Central memory CD8-positive, alpha-beta T cell (primary cell): ENCODE results near the gene CDC42SE2.
A peak's percentile ranks its signal among the peaks of the same experiment; 100 is the strongest.
"Not testable (repeated sequence)": the region's sequence is repeated elsewhere in the genome, so short reads cannot be mapped to it uniquely, and the experiment has no call there.

Experiments
- ATAC-seq: fragments of 150-1000 bp; cut with Tn5 transposase; replicated peaks from 2 replicates; pipeline ENCODE4 v1.10.0; 2022; ENCODE audit warnings: mild to moderate bottlenecking, moderate FRiP score, moderate number of reproducible peaks; ENCODE audit not compliant: poor library complexity, severe bottlenecking; ENCODE audit errors: extremely low read depth
- DNase-seq, 2 donors: peaks; one replicate each; pipeline ENCODE4 v3.0.0; 2021; ENCODE audit warnings: low spot score in 2 of 2
- H3K27ac Mint-ChIP-seq: one replicate; pipeline ENCODE4 v1.8.0; 2022; ENCODE audit warnings: low read depth, mild to moderate bottlenecking, moderate library complexity, mixed read lengths
- H3K27me3 Mint-ChIP-seq: one replicate; pipeline ENCODE4 v1.8.0; 2022; ENCODE audit warnings: mixed read lengths
- H3K36me3 Mint-ChIP-seq: one replicate; pipeline ENCODE4 v1.8.0; 2022; ENCODE audit warnings: mild to moderate bottlenecking, moderate library complexity, mixed read lengths; ENCODE audit not compliant: insufficient read depth
- H3K4me1 Mint-ChIP-seq: one replicate; pipeline ENCODE4 v1.8.0; 2022; ENCODE audit warnings: mixed read lengths
- H3K4me3 Mint-ChIP-seq: one replicate; pipeline ENCODE4 v1.8.0; 2022; ENCODE audit warnings: mild to moderate bottlenecking, moderate library complexity, mixed read lengths
- H3K9me3 Mint-ChIP-seq: one replicate; pipeline ENCODE4 v1.8.0; 2022; ENCODE audit warnings: mixed read lengths

The CDC42SE2 gene

DNA sequence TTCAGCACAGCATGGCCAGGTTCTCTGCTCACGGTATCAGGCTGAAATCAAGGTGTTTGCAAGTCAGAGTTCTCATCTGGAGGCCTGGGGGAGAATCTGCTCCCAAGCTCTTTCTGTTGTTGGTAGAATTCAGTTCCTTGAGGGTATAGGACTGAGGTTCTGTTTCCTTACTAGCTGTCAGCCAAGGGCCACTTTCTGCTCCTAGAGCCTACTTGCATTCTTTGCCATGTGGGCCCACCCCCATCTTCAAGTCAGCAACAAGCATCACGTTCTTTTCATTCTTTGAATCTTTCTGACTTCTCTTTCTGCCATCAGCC lies 7.4 kb upstream of the CDC42SE2 start:
- Mint-ChIP-seq H3K27ac (peak overlapping the region; percentile 93), H3K4me3 (peak overlapping the region; percentile 87), H3K36me3 (peaks cover 38% of the 10 kb centered on the region), H3K9me3 (no peaks in the 10 kb centered on the region), H3K27me3 (no peaks in the 10 kb centered on the region), H3K4me1 (peaks cover 62% of the 10 kb centered on the region)
- no peak for DNase-seq
- ATAC-seq = no peak

DNA sequence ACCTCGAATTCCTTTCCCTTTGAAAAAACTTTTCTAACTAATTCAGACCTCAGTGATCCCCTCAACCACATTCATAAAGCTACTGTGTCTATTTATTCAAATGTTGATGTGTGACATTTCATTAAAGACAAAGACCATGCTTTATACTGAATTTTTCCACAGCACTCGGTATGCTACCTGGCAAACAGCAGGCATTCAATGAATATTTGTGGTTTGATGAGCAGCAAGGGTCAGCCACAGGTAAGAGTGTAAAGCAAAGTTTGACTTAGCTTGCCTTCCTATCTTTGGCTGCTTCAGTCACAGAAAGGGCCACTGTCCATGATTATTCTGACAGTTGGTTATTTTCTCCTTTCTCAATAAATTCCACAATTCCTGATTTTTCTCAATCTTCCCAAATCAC lies 5.1 kb upstream of the CDC42SE2 start:
- no peaks in the 10 kb centered on the region for H3K27me3 Mint-ChIP-seq
- H3K9me3 Mint-ChIP-seq = no peaks in the 10 kb centered on the region
- H3K4me1 Mint-ChIP-seq = peaks cover 63% of the 10 kb centered on the region
- peaks cover 33% of the 10 kb centered on the region for H3K36me3 Mint-ChIP-seq
- H3K27ac Mint-ChIP-seq = peak overlapping the region; percentile 93
- peak overlapping the region; percentile 87 for H3K4me3 Mint-ChIP-seq
- ATAC-seq (no peak), DNase-seq (no peak)

DNA sequence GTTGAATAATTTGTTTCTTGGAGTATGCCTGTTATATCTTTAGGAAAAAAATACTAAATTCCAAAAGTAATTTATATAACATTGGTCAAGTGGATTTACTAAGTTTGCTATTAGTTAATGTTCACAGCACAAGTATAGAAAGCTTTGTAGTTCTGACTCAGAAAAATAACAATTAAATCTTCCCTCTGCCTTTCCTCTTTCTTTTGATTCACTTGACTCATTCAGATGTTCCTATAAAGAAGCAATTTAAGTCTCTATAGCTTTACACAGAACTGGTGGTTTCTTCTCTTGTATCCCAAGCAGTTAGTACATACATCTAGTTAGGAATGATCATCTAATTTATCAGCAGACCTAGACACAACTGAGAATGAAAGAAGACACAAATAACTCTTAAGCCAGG lies 4.5 kb upstream of the CDC42SE2 start:
- peaks cover 57% of the 10 kb centered on the region for H3K4me1 Mint-ChIP-seq
- ATAC-seq (no peak), DNase-seq (no peak)
- no peaks in the 10 kb centered on the region for H3K9me3 Mint-ChIP-seq
- peak overlapping the region; percentile 87 for H3K4me3 Mint-ChIP-seq
- H3K27ac Mint-ChIP-seq = peak overlapping the region; percentile 93
- no peaks in the 10 kb centered on the region for H3K27me3 Mint-ChIP-seq
- H3K36me3 Mint-ChIP-seq = peaks cover 27% of the 10 kb centered on the region

DNA sequence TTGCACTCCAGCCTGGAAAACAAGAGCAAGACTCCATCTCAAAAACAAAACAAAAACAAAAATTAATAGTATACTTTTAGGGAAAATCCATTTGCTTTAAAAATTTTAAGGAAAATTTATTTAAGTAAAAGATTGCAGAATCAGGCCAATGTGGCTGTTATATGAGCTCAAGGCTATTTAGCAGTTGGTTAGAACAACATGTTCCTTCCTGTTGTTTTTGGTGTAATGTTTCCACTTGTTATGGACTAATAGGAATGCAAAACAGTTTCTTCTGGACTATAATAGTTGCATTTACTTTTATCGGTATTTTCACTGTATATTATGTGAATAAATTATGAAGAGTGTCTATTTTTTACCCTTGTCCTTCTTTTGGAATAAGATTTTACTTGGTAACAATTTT lies 3.0 kb upstream of the CDC42SE2 start:
- DNase-seq = no peak

DNA sequence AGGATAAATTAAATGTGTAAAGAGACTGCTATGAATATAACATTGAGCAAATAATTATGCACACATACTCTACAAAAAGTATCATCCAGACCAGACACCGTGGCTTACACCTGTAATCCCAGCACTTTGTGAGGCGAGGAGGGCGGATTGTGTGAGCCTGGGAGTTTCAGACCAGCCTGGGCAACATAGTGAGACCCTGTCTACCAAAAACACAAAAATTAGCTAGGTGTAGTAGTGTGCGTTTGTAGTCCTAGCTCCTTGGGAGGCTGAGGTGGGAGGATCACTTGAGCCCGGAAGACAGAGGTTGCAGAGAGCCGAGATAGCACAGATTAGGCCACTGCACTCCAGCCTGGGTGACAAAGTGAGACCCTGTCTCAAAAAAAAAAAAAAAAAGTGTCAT lies 2.4 kb upstream of the CDC42SE2 start:
- Mint-ChIP-seq H3K27me3 (no peaks in the 10 kb centered on the region), H3K4me3 (peak overlapping the region; percentile 36), H3K27ac (peak overlapping the region; percentile 69), H3K36me3 (peaks cover 29% of the 10 kb centered on the region), H3K9me3 (no peaks in the 10 kb centered on the region), H3K4me1 (peaks cover 47% of the 10 kb centered on the region)
- no peak for ATAC-seq
- no peak for DNase-seq

More for the DNA sequence above, 3.0 kb upstream of the CDC42SE2 start:
- H3K27me3 Mint-ChIP-seq = no peaks in the 10 kb centered on the region
- no peak overlapping the region for H3K4me3 Mint-ChIP-seq
- peaks cover 52% of the 10 kb centered on the region for H3K4me1 Mint-ChIP-seq
- H3K27ac Mint-ChIP-seq = peak overlapping the region; percentile 44
- no peak for ATAC-seq
- H3K9me3 Mint-ChIP-seq = no peaks in the 10 kb centered on the region
- H3K36me3 Mint-ChIP-seq = peaks cover 30% of the 10 kb centered on the region

DNA sequence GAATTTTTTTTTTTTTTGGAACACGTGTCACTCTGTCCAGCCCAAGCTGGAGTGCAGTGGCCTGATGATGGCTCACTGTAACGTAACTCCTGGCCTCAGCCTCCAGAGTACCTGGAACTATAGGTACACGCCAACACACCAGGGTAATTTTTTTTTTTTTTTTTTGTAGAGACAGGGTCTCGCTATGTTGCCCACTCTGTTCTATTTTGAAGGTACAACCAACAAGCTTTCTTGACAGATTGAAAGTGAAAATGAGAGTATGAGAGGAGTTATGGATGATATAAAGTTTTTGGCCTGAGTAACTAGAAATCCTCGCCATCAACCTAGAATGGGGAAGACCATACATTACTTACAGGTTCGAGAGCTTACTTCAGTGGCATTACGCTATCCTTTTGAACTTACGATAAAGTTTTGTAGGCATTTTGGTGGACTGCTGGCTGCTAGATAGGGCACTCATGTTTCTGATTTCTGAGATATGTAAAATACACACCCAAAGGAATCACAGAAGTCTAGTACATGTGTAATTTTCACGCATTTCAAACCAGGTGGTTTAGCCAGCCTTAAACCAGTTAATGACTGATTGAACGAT lies 806 bp upstream of the CDC42SE2 start:
- H3K9me3 Mint-ChIP-seq = no peaks in the 10 kb centered on the region
- H3K4me3 Mint-ChIP-seq = peak overlapping the region; percentile 83
- no peak for DNase-seq
- peak; percentile 3 for ATAC-seq
- peaks cover 22% of the 10 kb centered on the region for H3K36me3 Mint-ChIP-seq
- no peaks in the 10 kb centered on the region for H3K27me3 Mint-ChIP-seq
- H3K27ac Mint-ChIP-seq = peak overlapping the region; percentile 91
- H3K4me1 Mint-ChIP-seq = peaks cover 49% of the 10 kb centered on the region

DNA sequence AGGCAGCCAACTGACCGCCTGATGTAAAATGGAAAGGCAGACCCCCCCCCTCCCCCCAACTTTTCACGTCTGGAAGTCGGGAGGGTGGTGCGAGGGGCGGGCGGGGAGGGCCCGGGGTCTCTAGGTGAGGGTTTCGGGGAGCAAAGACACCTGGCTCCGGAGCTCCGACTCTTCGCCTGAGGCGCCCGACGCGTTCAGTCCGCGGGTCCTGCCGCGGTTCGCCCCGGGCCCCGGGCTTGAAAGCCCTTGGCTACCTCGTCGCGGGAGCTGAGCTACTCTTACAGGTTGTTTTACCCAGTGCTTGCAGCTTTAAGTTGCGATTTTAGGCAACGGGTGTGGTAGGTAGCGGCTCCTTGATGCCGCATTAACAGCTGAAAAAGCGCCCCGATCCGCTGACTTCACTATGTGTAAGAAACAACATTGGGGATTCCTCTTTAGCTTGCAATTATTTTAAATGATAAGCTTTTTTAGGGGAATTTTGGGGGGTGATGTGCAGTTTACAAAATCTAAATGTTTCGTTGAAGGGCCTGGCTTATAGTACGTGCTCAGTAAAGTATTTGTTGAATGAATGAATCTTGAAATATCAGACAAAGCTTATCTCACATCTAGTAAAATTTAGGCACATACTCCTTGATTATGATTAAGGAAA lies 722 bp downstream of the CDC42SE2 start:
- Mint-ChIP-seq H3K36me3 (peaks cover 28% of the 10 kb centered on the region), H3K27ac (peak overlapping the region; percentile 95), H3K9me3 (no peaks in the 10 kb centered on the region), H3K4me3 (peak overlapping the region; percentile 83), H3K27me3 (no peaks in the 10 kb centered on the region), H3K4me1 (peaks cover 34% of the 10 kb centered on the region)
- DNase-seq (no peak), ATAC-seq (peak; percentile 13)

DNA sequence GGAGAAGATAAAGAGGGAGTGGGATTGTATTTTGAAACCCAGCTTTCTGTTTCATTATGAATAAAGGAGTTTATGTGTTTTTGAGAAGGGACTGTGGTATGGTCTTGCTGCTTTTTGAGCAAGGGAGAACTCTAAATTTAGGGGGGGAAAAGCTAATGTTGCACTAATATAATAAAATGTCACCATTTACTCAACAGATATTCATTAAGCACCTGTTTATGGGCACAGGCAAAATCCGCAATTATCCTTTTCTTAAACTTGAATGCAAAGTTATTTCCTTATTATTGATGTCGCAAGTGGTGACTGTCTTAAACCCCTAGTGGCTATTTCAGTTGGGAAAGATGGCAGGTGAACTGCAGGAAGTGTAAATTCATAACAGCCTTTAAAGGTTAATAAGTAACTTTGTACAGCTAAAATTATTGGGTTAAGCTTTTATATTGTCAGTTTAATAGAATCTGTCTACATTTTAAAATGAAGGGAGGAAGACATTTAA lies 1.5 kb downstream of the CDC42SE2 start:
- Mint-ChIP-seq H3K9me3 (no peaks in the 10 kb centered on the region), H3K4me3 (peak overlapping the region; percentile 83), H3K27ac (peak overlapping the region; percentile 95), H3K27me3 (no peaks in the 10 kb centered on the region), H3K36me3 (peaks cover 29% of the 10 kb centered on the region), H3K4me1 (peaks cover 30% of the 10 kb centered on the region)
- no peak for DNase-seq
- ATAC-seq = no peak

DNA sequence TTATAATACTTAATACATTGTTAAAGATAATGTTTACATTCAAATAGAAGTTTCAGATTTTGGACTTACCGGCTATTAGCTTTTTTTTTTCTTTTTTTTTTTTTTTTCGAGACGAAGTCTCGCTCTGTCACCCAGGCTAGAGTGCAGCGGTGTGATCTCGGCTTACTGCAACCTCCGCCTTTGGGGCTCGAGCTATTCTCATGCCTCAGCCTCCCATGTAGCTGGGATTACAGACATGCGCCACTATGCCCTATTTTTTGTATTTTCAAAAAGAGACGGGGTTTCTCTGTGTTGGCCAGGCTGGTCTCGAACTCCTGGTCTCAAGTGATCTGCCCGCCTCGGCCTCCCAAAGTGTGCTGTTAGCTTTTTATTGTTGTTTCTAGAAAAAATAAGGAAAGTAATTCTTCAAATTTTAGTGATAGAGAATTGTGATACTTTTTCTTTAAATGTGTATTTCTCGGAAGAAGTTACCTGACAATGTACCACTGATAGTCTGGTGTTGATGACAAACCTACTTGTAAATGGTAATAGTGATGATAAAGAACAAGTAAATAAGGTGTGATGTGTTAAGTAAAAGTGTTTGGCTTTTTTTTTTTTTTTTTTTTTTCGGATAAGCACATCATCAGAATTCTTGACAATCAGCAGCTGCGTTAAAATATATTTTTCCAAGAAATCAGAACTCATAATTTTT lies 2.7 kb downstream of the CDC42SE2 start:
- peaks cover 32% of the 10 kb centered on the region for H3K36me3 Mint-ChIP-seq
- H3K4me3 Mint-ChIP-seq = peak overlapping the region; percentile 83
- H3K27me3 Mint-ChIP-seq = no peaks in the 10 kb centered on the region
- no peak for ATAC-seq
- H3K4me1 Mint-ChIP-seq = peaks cover 42% of the 10 kb centered on the region
- no peak for DNase-seq
- H3K9me3 Mint-ChIP-seq = no peaks in the 10 kb centered on the region
- peak overlapping the region; percentile 95 for H3K27ac Mint-ChIP-seq

DNA sequence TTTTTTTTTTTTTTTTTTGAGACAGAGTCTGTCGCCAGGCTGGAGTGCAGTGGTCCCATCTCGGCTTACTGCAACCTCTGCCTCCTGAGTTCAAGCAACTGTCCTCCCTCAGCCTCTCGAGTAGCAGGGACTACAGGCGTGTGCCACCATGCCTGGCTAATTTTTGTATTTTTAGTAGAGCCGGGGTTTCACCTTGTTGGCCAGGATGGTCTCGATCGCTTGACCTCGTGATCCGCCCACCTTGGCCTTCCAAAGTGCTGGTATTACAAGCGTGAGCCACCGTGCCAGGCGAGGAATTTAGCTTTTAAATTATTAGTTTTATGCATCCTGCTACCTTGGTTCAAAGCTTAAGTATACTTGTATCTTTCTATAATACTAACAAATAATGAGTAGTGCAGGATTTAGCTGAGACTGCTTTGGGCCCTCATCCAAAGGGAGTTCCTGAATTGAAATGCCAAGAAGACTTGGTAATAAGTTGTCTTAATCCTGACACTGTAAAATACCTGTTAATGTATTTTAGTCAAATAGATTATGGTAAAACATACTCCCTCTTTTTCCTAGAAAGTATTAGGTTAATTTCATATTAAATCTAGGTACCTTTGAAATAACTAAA lies 5.0 kb downstream of the CDC42SE2 start:
- H3K27me3 Mint-ChIP-seq = no peaks in the 10 kb centered on the region
- peaks cover 45% of the 10 kb centered on the region for H3K4me1 Mint-ChIP-seq
- H3K9me3 Mint-ChIP-seq = no peaks in the 10 kb centered on the region
- peaks cover 42% of the 10 kb centered on the region for H3K36me3 Mint-ChIP-seq
- no peak for DNase-seq
- peak overlapping the region; percentile 83 for H3K4me3 Mint-ChIP-seq
- ATAC-seq = no peak
- peak overlapping the region; percentile 96 for H3K27ac Mint-ChIP-seq

DNA sequence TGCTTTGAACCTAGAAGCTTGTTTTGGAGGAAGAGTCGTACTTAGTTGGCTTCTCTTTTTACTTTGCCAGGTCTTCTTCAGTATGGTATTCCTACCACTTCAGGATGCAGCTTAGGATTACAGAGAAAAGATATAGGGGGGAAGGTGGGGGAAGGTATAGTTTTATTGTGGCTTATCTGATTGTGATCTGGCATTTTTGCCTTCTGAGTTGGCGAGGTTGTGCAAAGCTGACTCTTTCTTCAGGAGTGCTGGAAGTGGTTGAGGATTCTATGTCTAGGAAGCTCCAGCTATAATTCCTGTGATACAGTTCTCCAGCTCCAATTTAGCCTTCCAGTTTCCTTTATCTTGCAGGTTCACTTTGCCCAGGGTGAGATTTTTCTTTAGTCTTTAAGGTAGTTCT lies 7.0 kb downstream of the CDC42SE2 start:
- Mint-ChIP-seq H3K4me1 (peaks cover 64% of the 10 kb centered on the region), H3K27me3 (no peaks in the 10 kb centered on the region), H3K36me3 (peaks cover 44% of the 10 kb centered on the region), H3K27ac (peak overlapping the region; percentile 96), H3K4me3 (peak overlapping the region; percentile 83), H3K9me3 (no peaks in the 10 kb centered on the region)
- DNase-seq = no peak
- no peak for ATAC-seq

DNA sequence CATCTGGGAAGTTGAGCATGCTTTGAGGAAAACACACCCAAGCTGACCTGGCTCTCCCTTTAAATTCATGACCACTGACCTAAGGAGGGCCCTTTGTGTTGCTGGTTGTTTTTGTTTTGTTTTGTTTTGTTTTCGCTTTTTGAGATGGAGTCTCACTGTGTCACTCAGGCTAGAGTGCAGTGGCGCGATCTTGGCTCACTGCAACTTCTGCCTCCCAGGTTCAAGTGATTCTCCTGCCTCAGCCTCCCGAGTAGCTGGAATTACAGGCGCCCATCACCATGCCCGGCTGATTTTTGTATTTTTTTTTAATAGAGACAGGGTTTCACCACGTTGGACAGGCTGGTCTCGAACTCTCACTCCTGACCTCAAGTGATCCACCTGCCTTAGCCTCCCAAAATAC lies 8.0 kb downstream of the CDC42SE2 start:
- not testable (repeated sequence) for H3K9me3 Mint-ChIP-seq, ATAC-seq, H3K27me3 Mint-ChIP-seq, DNase-seq
- peaks cover 42% of the 10 kb centered on the region for H3K36me3 Mint-ChIP-seq
- H3K27ac Mint-ChIP-seq = peak overlapping the region; percentile 96
- peak overlapping the region; percentile 83 for H3K4me3 Mint-ChIP-seq
- H3K4me1 Mint-ChIP-seq = peaks cover 59% of the 10 kb centered on the region
